OCI-LY3 (cell line): ENCODE data around the gene ZNF516.

ENCODE experiments used
- CTCF ChIP-seq: fragments of 200-600, 300-600 bp; sonication (generic); IDR thresholded peaks from 2 replicates; pipeline ENCODE4 v1.5.1; 2014; ENCODE audit warnings: antibody characterized with exemption, low read length, low read depth
- EZH2phosphoT487 ChIP-seq: fragments of 200-600 bp; shearing (Covaris generic); IDR thresholded peaks from 2 replicates; pipeline ENCODE4 v1.6.1; 2018; ENCODE audit warnings: antibody characterized with exemption, mixed run types, low read depth

GRCh38 chr18:76497021-76497420, 2.0 kb upstream of the ZNF516 start:
- TF ChIP-seq CTCF, result no peak
- TF ChIP-seq EZH2phosphoT487, result no peak
